ENCODE data around the gene PTGES.
"Not testable (repeated sequence)": the region's sequence is repeated elsewhere in the genome, so short reads cannot be mapped to it uniquely, and the experiment has no call there.

The PTGES gene

DNA sequence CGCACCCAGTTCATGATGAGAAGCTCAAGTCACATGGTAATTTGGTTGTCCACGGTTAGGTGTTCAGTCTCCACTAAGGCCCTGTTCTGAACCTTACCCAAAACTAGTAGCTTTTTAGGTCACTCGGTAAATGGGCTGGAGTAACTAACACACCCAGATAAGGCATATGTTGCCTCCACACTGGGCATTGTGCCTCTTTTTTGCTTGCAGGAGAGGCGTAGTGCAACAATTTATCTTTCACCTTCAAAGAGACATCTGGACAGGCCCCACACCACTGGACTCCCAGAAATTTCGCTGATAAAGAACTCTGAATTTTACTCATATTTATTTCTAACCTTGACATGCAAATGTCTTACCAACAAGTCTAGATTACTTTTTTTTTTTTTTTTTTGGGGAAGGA is 16.8 kb upstream of the PTGES start:
- DNase-seq = no peak

DNA sequence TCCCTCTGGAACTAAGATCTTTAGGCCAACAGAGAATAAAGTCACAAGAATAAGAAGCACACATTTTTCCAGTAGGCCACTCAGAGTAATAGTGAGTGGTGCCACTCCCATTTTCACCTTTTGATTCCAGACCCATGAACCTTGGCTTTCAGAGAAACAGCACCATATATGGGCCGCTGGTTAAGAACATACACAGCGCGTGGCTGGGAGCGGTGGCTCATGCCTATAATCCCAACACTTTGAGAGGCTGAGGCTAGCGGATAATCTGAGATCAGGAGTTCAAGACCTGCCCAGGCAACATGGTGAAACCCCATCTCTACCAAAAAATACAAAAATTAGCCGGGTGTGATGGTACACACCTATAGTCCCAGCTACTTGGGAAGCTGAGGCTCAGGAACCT is 15.6 kb upstream of the PTGES start:
- no peak for DNase-seq

DNA sequence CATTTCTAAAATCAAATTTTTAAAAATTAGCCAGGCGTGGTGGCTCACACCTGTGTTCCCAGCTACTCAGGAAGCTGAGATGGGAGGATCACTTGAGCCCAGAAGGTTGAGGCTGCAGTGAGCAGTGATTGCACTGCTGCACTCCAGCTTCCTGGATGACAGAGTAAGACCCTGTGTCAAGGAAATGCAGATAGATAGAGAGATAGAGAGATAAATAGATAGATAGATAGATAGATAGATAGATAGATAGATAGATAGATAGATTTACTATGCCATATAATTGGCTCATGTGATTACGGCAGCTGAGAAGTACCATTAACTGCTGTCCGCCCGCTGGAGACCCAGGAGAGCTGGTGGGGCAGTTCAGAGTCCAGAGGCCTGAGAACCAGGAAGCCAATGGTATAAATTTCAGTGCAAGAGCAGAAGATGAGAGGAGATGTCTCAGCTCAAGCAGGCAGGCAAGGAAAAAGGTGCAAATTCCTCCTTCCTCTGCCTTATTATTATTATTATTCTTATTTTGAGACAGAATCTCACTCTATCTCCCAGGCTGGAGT is 13.0 kb upstream of the PTGES start:
- DNase-seq = no peak

DNA sequence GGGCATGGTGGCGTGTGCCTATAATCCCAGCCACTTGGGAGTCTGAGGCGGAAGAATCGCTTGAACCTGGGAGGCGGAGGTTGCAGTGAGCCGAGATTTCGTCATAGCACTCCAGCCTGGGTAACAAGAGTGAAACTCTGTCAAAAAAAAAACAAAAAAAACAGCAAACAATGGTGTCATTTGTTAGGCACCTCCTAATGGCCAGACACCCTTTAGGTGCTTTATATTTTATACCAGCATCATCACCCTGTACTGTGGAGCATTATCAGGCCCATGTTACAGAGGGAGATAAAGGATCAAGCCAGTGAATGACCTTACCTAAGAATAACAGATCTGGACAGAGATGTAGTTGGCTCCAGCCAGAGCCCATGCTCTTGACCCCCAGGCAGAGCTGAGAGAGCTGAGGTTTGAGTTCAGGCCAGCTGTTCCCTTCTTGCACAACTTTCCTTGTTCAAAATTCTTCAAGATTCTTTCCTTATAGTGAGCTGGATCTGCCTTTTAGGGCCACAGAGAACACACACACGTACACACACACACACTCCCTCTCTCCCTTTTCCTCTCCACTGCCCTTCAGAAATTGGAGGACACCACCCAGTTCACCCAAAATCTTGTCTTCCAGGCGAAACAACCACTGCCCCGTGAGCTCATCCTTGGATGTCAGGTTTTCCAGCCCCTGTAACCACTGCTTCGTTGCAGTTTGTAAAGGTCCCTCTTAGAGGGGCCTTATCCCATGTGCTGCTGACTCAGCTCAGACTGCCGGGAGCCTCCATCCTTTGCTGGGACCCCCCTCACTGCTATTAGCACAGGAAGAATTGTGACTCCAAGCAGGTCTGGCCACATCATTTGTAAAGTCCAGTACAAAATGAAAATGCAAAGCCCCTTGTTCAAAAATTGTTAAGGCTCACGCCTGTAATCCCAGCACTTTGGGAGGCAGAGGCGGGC is 10.4 kb upstream of the PTGES start:
- DNase-seq = no peak

DNA sequence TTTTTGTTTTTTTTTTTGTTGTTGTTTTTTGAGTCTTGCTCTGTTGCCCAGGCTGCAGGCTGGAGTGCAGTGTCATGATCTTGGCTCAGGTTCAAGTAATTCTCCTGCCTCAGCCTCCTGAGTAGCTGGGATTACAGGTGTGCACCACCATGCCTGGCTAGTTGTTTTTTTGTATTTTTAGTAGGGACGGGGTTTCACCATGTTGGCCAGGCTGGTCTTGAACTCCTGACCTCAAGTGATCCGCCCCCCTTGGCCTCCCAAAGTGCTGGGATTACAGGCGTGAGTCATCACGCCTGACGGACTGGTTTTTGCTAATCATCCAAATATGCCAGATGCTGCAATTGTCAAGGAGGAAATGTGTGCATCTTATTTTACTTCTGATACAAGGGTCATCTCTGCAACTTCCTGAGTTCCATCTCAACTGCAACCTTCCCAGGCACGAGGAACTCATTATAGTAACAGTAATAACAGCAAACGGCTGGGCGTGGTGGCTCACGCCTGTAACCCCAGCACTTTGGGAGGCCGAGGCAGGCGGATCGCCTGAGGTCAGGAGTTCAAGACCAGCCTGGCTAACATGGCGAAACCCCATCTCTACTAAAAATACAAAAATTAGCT is 9.6 kb upstream of the PTGES start:
- DNase-seq = not testable (repeated sequence)

DNA sequence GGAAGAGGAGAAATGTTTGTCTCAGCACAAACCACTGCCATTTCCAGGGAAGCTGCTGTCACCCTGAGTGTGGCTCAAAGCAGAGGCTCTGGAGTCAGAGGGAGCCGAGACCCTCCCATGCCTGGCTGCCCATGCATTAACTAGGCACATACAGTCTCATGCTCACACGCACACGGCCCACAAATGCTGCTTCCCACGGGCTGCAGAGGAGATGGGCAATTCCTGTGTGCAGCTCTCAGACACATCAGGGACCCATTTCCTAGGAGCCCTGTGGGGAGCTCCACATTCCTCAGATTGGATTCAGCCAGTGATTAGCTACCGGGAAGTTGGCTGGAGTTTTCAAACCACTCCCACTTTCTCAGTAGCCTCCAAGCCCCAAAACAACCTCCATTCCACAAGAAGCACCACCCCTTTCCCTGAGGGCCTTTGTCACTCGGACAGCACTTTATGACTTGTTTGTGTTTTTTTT is 9.1 kb upstream of the PTGES start:
- DNase-seq = no peak

DNA sequence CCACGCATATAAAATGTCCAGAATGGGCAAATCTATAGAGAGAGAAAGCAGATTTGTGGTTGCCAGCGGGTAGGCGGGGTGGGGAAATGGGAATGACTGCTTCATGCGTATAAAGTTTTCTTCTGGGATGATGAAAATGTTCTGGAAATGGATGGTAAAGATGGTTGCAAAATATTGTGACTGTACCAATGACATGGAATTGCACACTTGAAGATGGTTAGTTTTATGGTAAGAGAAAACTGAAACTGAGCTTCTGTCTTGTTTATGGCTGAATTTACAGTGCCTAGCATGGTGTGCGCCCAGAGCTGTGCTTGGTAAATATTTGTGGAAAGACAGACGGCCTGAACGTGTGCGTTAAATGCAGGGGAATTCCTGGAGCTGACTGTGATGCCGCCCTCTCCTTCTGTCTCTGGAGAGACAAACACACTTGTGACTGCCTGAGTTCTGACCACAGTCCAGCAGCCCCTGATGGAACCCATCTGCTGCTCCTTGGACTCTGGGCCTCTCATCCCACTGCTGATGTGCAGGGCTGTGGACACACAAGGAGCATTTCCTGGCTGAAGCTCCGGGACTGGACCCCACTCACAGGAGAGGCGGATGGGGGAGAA is 8.6 kb upstream of the PTGES start:
- no peak for DNase-seq

DNA sequence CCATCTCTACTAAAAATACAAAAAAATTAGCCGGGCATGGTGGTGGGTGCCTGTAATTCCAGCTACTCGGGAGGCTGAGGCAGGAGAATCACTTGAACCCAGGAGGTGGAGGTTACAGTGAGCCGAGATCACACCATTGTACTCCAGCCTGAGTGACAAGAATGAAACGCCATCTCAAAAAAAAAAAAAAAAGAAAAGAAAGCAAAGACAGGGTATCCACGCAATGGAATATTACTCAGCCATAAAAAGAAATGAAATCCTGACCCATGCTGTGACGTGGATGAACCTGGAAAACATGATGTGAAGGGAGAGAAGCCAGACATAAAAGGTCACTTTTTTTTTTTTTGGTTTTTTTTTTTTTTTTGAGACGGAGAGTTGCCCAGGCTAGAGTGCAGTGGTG is 7.9 kb upstream of the PTGES start:
- DNase-seq = not testable (repeated sequence)

DNA sequence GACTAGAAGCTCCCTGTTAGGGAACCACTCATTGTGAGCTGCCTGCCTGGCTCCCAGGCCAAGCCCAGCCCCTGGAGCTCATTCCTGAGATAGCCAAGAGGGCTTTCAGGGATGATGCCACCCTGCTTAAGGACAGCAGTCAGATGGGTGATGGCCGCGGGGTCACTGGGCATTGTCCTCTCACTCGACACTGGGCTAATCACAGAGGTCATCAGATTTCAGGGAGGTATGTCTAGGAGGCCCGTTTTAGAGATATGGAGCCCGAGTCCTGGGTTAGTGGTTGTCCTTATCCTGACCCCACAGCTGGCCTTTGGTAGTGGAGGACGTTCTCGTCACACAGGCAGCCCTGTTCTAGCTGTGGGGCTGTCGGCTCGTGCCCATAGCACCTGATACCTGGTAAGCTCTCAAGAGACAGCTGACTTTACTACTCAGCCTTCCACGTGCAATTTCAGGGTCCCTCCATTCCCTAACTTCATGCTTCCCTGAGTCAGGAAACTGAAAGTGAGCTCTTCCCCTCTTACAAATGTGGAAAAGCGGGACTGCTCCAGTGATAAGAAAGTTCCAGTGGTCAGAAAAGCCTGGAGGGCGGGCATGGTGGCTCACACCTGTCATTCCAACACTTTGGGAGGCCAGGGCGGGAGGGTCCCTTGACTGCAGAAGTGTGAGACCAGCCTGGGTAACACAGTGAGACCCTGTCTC is 7.1 kb upstream of the PTGES start:
- no peak for DNase-seq

DNA sequence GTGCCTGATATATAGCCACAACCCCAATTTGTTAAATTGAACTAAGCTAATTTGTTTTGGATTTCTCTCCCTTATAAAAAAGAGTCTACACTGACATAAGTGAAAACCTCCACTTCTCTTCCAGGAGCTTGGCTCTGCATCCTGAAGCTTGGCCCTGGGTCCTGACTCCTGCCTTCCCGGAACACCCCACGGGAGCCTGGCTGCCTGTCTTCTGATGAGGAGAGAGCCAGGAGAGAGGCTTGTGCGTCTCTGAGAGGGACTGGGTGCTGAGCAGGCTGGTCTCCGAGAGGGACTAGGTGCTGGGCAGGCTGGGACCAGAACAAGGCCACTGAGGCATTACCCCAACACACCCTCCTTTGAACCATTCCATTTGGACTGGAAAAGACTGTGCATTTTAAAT is 6.5 kb upstream of the PTGES start:
- no peak for DNase-seq

DNA sequence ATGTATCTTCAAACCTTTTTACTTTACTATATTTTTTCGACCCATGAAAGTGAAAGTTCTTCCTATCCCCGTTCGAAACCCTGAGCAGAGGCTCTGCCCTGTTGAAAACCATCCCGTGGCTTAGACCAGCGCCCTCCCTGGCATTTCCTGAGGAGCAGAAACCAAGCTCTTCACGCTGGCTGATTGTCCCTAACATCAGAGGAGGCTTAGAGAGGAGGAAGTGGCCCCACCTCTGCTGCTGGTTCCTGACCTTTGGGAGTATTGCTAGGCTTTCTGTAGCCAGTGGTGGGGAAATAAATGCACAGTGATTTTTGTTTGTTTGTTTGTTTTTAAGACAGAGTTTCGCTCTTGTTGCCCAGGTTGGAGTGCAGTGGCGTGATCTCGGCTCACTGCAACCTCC is 4.2 kb upstream of the PTGES start:
- no peak for DNase-seq

DNA sequence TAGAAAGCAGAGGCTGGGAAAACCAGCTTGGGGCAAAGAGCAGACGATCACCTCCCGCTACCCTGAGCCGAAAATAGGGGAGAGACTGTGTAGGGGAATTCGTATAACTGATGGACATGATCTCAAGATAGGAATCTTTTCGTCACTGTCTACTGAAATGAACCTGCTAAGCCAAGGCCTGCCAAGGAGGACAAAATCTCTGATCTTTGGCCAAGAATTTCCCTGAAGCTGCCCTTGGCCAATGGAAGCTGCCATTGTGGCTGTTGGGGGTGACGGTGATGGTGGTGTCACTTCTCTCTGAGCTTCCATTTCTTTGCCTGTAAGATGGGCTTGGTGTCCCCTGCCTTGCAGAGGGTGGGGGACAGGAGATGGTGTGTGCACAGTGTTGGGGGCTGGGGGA is 3.3 kb upstream of the PTGES start:
- DNase-seq = no peak

DNA sequence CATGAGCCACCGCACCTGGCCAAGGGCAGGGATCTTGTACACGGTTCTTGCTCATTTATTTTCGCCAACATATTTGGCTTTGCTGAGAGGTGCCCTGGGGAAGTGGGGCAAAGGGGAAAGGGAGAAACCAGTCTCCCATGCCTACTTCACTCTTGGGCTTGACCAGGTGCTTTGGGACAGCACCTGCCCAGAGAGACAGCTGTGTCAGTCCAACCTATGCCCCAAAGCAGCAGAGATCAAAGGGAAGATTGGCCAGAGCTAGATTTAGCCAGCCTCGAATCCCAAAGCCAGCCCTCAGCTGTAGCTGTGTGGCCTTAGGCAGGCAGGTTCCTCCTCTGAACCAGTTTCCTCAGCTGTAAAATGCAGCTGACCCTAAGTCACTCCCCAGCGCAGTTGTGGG is 2.3 kb upstream of the PTGES start:
- no peak for DNase-seq

DNA sequence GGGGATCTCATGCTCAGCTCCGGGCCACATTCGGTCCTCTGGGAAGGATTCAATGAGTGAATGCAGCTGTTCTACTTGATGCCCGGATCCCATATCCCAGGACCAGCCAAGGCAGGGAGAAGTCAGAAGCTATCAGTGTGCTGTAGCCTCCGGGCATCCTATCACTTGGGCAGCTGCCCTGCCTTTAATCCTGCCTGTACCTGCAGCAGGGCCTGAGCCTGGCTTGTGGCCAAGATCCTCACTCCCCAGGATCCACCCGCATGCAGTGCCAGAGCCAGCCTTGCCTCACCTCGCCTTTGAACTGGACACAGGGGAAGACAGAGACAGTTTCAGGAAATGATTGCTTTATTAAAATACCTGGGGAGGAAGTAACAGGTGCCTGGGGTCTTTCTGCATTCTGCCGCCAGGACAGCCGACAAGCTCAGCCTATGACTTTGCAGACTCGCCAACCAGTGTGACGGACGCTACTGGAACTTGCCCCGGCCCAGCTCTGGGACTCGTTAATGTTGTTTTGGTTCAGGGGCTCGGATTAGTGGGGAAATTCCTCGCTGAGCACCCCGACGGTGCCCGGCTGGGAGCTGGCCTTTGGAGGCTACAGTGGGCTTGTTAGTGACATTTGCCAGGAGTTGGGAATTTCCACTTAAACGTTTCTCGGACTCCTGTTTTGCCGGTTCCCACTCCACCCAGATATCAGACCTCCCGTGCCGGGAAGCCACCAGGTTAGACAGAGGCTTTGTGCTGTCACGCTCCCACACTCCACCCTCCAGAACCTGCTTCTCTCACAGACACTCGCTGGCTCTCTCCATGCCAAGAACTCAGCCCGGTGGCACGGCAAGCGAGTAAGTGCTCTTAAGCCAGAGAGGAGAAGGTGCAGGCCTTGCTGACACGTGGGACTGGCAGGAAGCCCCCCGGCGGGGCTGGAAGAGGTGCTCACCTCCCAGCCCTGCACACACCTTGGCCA is 721 bp downstream of the PTGES start:
- no peak for DNase-seq

DNA sequence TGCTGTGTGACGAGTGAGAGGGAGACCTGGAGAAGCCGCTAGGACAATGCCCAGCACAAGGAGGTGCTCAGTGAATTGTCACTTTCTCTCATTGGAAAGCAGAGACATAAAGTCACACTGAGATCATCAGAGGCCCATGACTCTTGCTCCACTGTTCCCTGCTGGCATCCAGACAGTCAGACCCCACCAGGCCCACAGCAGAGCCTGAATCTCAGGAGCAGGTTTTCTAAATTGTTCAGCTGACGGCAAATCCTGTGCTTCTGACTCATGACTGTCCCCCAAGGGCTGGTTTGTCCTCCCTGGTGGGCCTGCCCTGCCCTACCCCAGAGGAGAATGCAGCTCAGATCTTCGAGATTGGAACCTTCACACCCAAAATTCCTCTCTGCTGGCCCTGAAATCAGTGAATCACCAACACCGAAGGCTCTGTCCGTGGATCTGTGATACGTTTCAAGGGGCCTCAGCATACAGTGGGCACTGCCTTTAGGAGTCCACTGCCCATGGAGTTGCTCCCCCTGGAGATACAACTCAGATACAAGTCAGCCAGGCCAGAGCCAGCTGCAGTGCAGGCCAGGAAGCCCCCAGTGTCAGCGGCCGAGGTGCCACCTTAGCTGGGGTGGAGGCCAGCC is 2.7 kb downstream of the PTGES start:
- DNase-seq = no peak

DNA sequence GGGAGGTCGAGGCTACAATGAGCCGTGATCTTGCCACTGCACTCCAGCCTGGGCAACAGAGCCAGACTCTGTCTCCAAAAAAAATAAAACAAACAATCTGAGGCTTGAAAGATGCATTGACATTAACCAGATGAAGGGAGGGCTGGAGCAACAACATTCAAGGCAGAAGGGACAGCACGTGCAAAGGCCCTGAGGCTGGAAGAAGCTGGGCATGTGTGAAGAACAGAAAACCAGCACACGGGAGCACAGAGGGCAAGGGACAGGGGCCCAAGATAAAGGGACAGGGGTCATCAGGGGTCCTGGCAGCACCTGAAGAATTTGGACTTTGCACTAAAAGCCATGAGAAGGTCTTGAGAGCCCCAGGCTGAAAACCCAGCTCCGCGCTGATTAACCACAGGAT is 3.3 kb downstream of the PTGES start:
- DNase-seq = no peak

DNA sequence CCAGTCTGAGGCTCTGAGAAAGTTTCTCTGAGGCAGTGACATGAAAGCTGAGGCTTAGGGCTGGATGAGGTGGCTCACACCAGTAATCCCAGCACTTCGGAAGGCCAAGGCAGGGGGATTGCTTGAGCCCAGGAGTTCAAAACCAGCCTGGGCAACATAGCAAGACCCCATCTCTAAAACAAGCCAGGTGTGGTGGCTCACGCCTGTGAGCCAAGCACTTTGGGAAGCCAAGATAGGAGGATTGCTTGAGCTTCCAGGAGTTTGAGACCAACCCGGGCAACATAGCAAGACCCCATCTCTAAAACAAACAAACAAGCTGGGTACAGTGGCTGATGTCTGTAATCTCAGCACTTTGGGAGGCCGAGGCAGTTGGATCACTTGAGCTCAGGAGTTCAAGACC is 3.8 kb downstream of the PTGES start:
- DNase-seq = not testable (repeated sequence)

DNA sequence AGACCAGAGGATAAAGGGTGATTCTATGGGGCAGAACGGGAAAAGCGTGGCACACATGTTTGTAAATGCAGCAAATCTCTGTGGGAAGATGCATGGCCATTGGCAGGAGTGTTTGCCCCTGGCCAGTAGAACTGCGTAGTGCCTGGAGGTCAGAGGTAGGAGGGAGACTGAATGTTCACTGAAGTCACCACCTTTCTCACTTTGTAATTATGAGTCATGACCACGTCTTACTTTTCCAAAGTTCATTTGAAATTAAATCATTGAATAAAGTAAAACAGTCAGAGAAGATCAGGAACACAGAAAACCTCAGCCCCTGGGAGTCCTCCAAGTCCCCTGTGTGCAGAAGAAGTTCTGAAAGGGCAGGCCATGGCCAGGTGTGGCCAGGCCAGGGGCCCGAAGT is 4.6 kb downstream of the PTGES start:
- DNase-seq = no peak

DNA sequence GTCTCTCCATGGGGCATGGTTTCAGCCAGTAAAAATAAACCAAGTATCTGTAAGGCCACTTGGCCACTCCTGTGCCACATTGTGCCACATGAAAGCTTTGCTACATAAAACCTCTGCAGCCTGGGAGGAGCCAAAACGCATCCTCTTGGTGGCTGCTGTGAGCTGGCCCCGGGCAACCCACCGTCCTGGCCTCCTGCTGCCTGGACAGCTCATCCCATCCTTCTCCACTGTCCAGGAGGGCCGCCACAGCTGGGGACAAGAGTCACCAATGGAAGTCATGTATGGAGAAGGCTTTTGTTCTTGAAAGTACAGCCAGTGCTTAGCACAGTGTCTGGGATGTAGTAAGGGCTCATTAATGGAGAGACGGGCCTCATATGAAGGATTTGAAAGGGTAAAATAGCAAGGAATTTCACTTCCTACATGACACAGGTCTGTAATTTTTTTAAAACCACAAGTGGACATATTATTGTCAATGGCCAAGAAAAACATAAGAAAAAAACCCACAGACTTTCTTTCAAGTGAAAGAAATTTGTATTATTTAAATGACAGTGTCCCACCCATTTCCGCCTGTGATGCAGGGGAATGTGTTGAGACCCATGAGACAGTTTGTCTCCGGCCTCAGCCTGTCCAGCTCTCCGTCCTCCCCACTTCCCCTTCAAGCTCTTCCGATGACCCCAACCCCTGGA is 6.6 kb downstream of the PTGES start:
- DNase-seq = no peak

DNA sequence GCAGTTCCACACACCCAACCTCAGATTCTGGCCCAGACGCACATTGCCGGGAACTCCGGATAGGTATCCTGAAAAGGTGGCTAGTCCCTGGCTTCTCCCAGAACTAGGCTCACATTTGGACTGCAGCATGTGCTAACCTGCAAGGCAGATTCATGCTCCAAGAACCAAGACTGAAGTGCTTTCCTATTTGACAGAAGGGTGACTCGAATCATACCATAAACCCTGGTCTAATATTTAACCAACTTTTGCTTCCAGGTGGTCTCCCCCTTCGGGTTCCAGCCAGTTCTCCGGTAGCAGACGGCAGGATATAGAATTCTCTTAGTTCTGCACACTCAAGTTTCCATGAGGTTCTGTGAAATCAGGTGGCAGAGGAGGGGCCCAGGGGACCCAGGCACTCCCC is 7.6 kb downstream of the PTGES start:
- no peak for DNase-seq

All from activated CD4-positive, CD25-positive, alpha-beta regulatory T cell treated with anti-CD3 and anti-CD28 coated beads, Interleukin-2, amount 50 U/mL, for 72 hours (primary cell).